Cardiac fibroblast (primary cell): ENCODE data around the gene POLR3A.

Experiments
- DNase-seq, 2 donors: peaks; one replicate each; pipeline versions ENCODE4 v3.0.0 to v3.0.0-alpha.2; 2010; ENCODE audit warnings: low read depth in 2 of 2
- H3K4me3 ChIP-seq, 2 donors: replicated peaks in 1 of 2; 1 replicate in 1 of 2; 2 replicates in 1 of 2; pipeline ENCODE4 v1.5.1; 2011; ENCODE audit warnings: low read depth in 2 of 2, low read length in 2 of 2, mild to moderate bottlenecking in 2 of 2, moderate library complexity in 1 of 2
- CTCF ChIP-seq: IDR thresholded peaks from one replicate; pipeline ENCODE4 v1.5.1; 2011; ENCODE audit warnings: low read depth, mild to moderate bottlenecking, low read length, inconsistent platforms

POLR3A gene

GRCh38 chr10:78062296-78062695, 33.0 kb upstream of the POLR3A start:
- TF ChIP-seq CTCF, result no peak
- H3K4me3 ChIP-seq, result no peak overlapping the region
- no peak for DNase-seq

DNA sequence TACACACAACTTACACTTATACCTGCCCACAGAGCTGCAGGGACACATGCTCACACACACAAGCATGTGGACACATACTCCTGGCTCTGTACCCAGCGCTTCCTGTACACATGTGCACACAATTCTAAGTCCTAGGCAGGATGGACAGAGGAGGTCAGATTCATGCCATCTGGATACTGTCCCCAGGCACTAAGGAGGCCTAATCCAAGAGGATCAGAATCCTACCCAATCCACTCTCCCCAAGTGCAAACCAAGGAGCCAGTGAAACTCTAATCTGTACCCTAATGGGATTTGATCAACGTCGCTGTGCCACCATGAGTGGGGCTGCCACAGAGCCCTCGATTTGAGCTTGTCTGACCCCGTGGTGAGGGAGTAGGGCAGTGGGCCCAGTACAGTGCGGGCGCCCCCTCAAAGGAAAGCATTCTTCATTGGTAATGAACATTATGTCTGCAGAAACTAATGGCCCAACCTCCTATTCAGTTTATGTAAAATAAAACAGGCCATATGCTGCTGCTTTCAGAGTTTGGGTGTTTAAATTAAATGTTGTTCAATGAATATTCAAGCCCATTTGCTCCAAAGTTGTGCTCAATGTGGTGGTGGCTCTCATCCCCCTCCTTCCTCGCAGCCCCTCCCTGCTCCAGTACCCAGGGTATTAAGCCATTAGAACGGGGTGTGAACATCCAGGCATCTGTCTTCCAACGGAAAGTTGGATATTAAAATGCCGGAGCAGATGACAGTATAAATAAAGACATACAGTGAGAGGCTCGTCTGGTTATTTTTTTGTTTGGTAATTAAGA, 30.8 kb upstream of the POLR3A start:
- no peak for TF ChIP-seq CTCF

DNA sequence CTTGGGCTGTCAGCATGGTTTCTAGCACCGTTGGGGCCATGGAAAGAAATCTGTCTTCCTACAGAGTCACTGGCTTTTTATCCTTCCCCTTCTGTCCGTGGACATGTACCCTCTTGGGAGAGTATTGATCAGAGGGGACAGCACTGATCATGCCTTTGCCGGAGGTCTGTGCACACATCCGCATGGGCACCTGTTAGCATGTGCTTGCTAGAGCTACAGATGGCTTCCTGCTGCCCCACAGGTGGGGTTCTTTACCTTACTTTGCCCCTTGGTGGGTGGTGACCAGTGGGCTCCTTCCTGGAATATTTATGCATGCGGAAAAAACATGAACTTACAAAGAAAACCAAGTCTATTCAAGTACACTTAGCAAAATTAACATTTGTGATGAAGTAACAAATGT, 29.2 kb upstream of the POLR3A start:
- DNase-seq, result no peak
- no peak for TF ChIP-seq CTCF
- H3K4me3 ChIP-seq, result no peak overlapping the region

More for the DNA sequence above, 30.8 kb upstream of the POLR3A start:
- H3K4me3 ChIP-seq, result no peak overlapping the region
- no peak for DNase-seq

GRCh38 chr10:78053211-78053868, 24.0 kb upstream of the POLR3A start:
- H3K4me3 ChIP-seq, result no peak overlapping the region
- peak; percentile 51 to 80 for DNase-seq
- TF ChIP-seq CTCF, result no peak

GRCh38 chr10:78049851-78050250, 20.5 kb upstream of the POLR3A start:
- H3K4me3 ChIP-seq, result no peak overlapping the region
- DNase-seq, result no peak
- no peak for TF ChIP-seq CTCF

GRCh38 chr10:78047314-78047891, 18.1 kb upstream of the POLR3A start:
- peak; percentile 89 to 91 for DNase-seq
- no peak overlapping the region for H3K4me3 ChIP-seq
- TF ChIP-seq CTCF, result peak; percentile 87
